Measurements from ENCODE around the gene IFIT2. TPM values are rescaled to one million over a fixed set of nuclear protein-coding genes. Genes with fewer than 3 reads are reported as not detected.

IFIT2 gene
- total RNA-seq, 4 donors from 2014 or later = 0.67 to 2.2 (median 1.9) TPM

- intact Hi-C loops (cut with DNase I; ENCODE audit: low total_unique reads) = no loop called here
- DNase-seq (ENCODE audit: low spot score in 2 of 2) = no peak
- 2 to 11% methylated on average over 3 of the region's 3 CpGs for WGBS, 2 donors
- H3K4me3 ChIP-seq (ENCODE audit: low read depth, poor library complexity, severe bottlenecking) = no peak overlapping the region
- TF ChIP-seq CTCF (IDR thresholded peaks at IDR 0.05) (no peak), POLR2A (IDR thresholded peaks at IDR 0.05) (no peak)
Measured at GRCh38 chr10:89302625-89303024, 779 bp downstream of the IFIT2 start.

GRCh38 chr10:89303161-89303560 lies 1.3 kb downstream of the IFIT2 start:
- no peak for DNase-seq (ENCODE audit: low spot score in 2 of 2)
- TF ChIP-seq POLR2A (IDR thresholded peaks at IDR 0.05) = no peak
- no peak for TF ChIP-seq CTCF (IDR thresholded peaks at IDR 0.05)
- no peak overlapping the region for H3K4me3 ChIP-seq (ENCODE audit: low read depth, poor library complexity, severe bottlenecking)
- intact Hi-C loops (cut with DNase I; ENCODE audit: low total_unique reads) = no loop called here
- WGBS, 2 donors = 62 to 63% methylated on average over 2 of the region's 2 CpGs

GRCh38 chr10:89304026-89304425 lies 2.2 kb downstream of the IFIT2 start:
- no peak for TF ChIP-seq POLR2A (IDR thresholded peaks at IDR 0.05)
- no peak for TF ChIP-seq CTCF (IDR thresholded peaks at IDR 0.05)
- no peak overlapping the region for H3K4me3 ChIP-seq (ENCODE audit: low read depth, poor library complexity, severe bottlenecking)
- DNase-seq (ENCODE audit: low spot score in 2 of 2) = no peak
- 80 to 88% methylated on average over 4 of the region's 4 CpGs for WGBS, 2 donors
- intact Hi-C loops (cut with DNase I; ENCODE audit: low total_unique reads) = no loop called here

- 93 to 95% methylated on average over 2 of the region's 2 CpGs for WGBS, 2 donors
- TF ChIP-seq POLR2A (IDR thresholded peaks at IDR 0.05) (no peak), CTCF (IDR thresholded peaks at IDR 0.05) (no peak)
- no peak for DNase-seq (ENCODE audit: low spot score in 2 of 2)
- intact Hi-C loops (cut with DNase I; ENCODE audit: low total_unique reads) = no loop called here
- H3K4me3 ChIP-seq (ENCODE audit: low read depth, poor library complexity, severe bottlenecking) = no peak overlapping the region
Measured at GRCh38 chr10:89304446-89304845, 2.6 kb downstream of the IFIT2 start.

- intact Hi-C loops (cut with DNase I; ENCODE audit: low total_unique reads) = no loop called here
- no peak overlapping the region for H3K4me3 ChIP-seq (ENCODE audit: low read depth, poor library complexity, severe bottlenecking)
- TF ChIP-seq POLR2A (IDR thresholded peaks at IDR 0.05) (no peak), CTCF (IDR thresholded peaks at IDR 0.05) (no peak)
- no peak for DNase-seq (ENCODE audit: low spot score in 2 of 2)
Measured at GRCh38 chr10:89304925-89305324, 3.1 kb downstream of the IFIT2 start.

GRCh38 chr10:89305766-89306433 lies 4.1 kb downstream of the IFIT2 start:
- TF ChIP-seq POLR2A (IDR thresholded peaks at IDR 0.05) (no peak), CTCF (IDR thresholded peaks at IDR 0.05) (no peak)
- WGBS, 2 donors = 93 to 95% methylated on average over 9 of the region's 9 CpGs
- intact Hi-C loops (cut with DNase I; ENCODE audit: low total_unique reads) = no loop called here
- no peak for DNase-seq (ENCODE audit: low spot score in 2 of 2)
- H3K4me3 ChIP-seq (ENCODE audit: low read depth, poor library complexity, severe bottlenecking) = no peak overlapping the region
